Ovary (tissue), 9 donors: ENCODE results near the gene POLN. TPM values are rescaled to one million over a fixed set of nuclear protein-coding genes. Genes with fewer than 3 reads are reported as not detected.
"Not testable (repeated sequence)": the region's sequence is repeated elsewhere in the genome, so short reads cannot be mapped to it uniquely, and the experiment has no call there.

Experiments used
- DNase-seq, 5 donors: peaks; one replicate each; pipeline ENCODE4 v3.0.0-alpha.2; 2019 to 2020
- H3K27ac ChIP-seq, 2 donors: fragments of 200-600 bp; one replicate each; pipeline versions ENCODE4 v1.5.1 to v1.8.0; 2019 to 2022
- H3K27me3 ChIP-seq: fragments of 200-600 bp; one replicate; pipeline ENCODE4 v1.8.0; 2022
- H3K36me3 ChIP-seq: fragments of 200-600 bp; sonication (generic); one replicate; pipeline ENCODE4 v1.5.1; 2019
- H3K4me1 ChIP-seq: one replicate; pipeline ENCODE4 v1.8.1; 2013; ENCODE audit warnings: mild to moderate bottlenecking, moderate library complexity; ENCODE audit not compliant: insufficient read depth
- H3K4me3 ChIP-seq: fragments of 200-600 bp; sonication (generic); one replicate; pipeline ENCODE4 v1.5.1; 2017
- H3K9me3 ChIP-seq, 2 donors: fragments of 200-600 bp in 1 of 2; sonication (generic) in 1 of 2; one replicate each; pipeline versions ENCODE4 v1.5.1 to v1.8.1; 2013 to 2019; ENCODE audit warnings: mild to moderate bottlenecking in 1 of 2, moderate library complexity in 1 of 2
- EP300 ChIP-seq: sonication (generic); formaldehyde crosslinking; IDR thresholded peaks from one replicate; pipeline ENCODE4 v1.6.1; 2017; ENCODE audit warnings: antibody characterized with exemption
- POLR2A ChIP-seq: fragments of 450-650 bp; IDR thresholded peaks from one replicate; pipeline ENCODE4 v1.6.1; 2017; ENCODE audit warnings: antibody characterized with exemption, mild to moderate bottlenecking, moderate library complexity
- WGBS, 3 donors: extraction: QIAGEN DNeasy Blood & Tissue Kit in 1 of 3; methylation state at CpG; one replicate each; pipeline versions ENCODE4 v1.1.5 to v1.1.7; 2013 to 2017; 5-methylcytosine and 5-hydroxymethylcytosine counted together
- intact Hi-C, 4 donors: fragments of 100-400 bp; cut with DNase I; formaldehyde crosslinking; loops; one replicate each; pipeline versions ENCODE4 v1.11.0 to v1.15.1; 2022 to 2023
- polyA plus RNA-seq, 2 donors: library from polyadenylated mRNA; stranded (reverse); fragments of 200-250 nt in 1 of 2; fragments of 350-450 nt in 1 of 2; fragmentation: Illumina TruSeq in 1 of 2; extraction: RNeasy Lipid Tissue Mini Kit (QIAGEN cat#74804) in 1 of 2; gene quantifications; one replicate each; pipeline ENCODE4 v1.2.3, GENCODE V29; 2013 to 2014
- total RNA-seq, 7 donors: library from RNA; depleted of rRNA in 2 of 7; stranded (reverse); fragments of >200 nt in 2 of 7; fragmentation: NEBNext Ultra II Directional in 3 of 7; extraction: Animal tissue kit (Norgen Biotek cat#: 25700) in 3 of 7; gene quantifications; one replicate each; pipeline versions ENCODE4 v1.1.0 to v1.2.4, GENCODE V29; 2016 to 2023
- TF ChIP-seq, protein P1 (sequence below), 3 donors: fragments of 450-650 bp in 2 of 3; fragments of 200-600 bp in 1 of 3; IDR thresholded peaks; one replicate each; pipeline versions ENCODE4 v1.5.1 to v1.8.0; 2016 to 2022; ENCODE audit warnings: antibody characterized with exemption in 3 of 3, mild to moderate bottlenecking in 1 of 3
- donor health status: DM: no; HTN: no; CAD: no; lungs with moderate emphysema.
- donor health status: DM: no; HTN: no; CAD: no.
- donor health status: Bipolar disorder and iron deficiency.
- donor health status: DM: yes; HTN: yes; CAD: no.
- donor health status: DM: no; HTN: no; CAD: no.
- donor health status: DM: yes; HTN: yes; CAD: no.

The POLN gene
- total and polyA plus RNA-seq, 9 donors: 0.95 to 11.4 (median 3.1) TPM

DNA sequence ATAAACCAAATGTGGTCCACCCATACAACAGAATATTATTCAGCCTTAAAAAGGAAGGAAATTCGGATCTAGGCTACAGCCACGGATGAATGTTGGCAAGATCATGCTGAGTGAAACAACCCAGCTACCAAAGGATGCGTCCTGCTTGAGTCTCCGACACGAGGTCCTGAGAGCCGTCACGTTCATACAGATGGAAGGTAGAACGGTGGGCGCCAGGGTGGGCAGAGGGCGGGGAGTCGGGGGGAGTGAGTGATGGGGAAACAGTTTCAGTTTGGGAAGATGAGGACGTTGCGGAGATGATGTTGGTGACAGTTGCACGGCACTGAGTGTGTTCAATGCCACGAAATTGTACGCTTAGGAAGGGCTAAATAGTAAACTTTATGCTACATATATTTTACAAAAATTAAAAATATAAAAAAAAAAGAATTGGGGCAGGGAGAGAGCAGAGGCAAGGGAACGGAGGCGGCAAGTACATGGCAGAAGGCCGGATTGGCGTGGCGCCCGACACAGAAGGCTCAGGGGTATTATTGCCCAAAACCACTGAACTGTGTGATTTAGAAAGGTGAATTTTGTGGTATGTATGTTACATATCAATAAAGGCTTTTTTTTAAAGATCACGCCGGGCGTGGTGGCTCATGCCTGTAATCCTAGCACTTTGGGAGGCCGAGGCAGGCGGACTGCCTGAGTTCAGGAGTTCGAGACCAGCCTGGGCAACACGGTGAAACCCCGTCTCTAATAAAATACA lies 34.8 kb upstream of the POLN start:
- no peaks in the 10 kb centered on the region for H3K27me3 ChIP-seq
- H3K9me3 ChIP-seq: no peaks in the 10 kb centered on the region
- TF ChIP-seq, protein P1, sequence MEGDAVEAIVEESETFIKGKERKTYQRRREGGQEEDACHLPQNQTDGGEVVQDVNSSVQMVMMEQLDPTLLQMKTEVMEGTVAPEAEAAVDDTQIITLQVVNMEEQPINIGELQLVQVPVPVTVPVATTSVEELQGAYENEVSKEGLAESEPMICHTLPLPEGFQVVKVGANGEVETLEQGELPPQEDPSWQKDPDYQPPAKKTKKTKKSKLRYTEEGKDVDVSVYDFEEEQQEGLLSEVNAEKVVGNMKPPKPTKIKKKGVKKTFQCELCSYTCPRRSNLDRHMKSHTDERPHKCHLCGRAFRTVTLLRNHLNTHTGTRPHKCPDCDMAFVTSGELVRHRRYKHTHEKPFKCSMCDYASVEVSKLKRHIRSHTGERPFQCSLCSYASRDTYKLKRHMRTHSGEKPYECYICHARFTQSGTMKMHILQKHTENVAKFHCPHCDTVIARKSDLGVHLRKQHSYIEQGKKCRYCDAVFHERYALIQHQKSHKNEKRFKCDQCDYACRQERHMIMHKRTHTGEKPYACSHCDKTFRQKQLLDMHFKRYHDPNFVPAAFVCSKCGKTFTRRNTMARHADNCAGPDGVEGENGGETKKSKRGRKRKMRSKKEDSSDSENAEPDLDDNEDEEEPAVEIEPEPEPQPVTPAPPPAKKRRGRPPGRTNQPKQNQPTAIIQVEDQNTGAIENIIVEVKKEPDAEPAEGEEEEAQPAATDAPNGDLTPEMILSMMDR (IDR thresholded peaks at IDR 0.05): no peak
- TF ChIP-seq POLR2A (no peak), EP300 (no peak)
- intact Hi-C loops: no loop called here
- no peak for DNase-seq
- no peak overlapping the region for H3K27ac ChIP-seq
- H3K4me1 ChIP-seq: no peaks in the 10 kb centered on the region
- 94 to 96% (median 96%) methylated on average over 30 of the region's 30 CpGs for WGBS, 3 donors
- H3K4me3 ChIP-seq: no peak overlapping the region
- H3K36me3 ChIP-seq: no peaks in the 10 kb centered on the region

DNA sequence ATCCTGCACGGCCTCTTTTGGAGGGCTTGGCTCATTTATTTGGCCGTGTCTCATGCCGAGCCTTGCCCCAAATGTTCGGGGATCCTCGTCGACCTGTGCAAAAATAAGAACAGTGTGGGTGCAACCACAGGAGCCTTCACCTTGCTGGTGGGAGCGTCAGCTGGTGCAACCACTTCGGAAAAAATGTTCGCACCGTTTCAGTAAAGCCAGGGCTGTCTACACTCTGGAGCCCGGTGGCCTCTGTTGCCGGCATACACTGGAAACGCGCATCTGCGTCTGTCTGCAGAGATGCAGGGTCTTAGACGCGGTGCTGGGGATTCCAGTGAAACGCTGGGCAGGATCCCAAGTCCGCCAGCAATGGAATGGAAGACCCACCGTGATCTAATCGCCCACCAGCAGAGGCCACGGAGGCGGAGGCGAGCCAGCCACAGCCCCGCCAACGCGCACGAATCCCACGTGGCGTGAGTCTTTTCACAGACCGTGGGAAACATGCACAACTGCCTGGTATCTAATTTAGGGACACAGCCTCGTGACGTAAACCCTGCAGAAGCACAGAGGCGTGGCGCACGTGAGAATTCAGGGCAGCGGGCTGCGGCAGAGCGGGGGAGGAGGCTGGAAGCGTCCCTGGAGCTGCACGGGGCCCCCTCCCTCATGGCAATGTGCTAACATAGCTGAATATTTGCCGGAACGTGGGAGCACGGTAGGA lies 33.8 kb upstream of the POLN start:
- H3K27me3 ChIP-seq: no peaks in the 10 kb centered on the region
- H3K27ac ChIP-seq: no peak overlapping the region
- DNase-seq: peak in 1 of 5 donors; percentile 14
- H3K9me3 ChIP-seq: no peaks in the 10 kb centered on the region
- H3K36me3 ChIP-seq: no peaks in the 10 kb centered on the region
- no peak for TF ChIP-seq POLR2A
- TF ChIP-seq, protein P1 (IDR thresholded peaks at IDR 0.05): no peak
- no peak for TF ChIP-seq EP300
- H3K4me1 ChIP-seq: no peaks in the 10 kb centered on the region
- intact Hi-C loops: no loop called here
- WGBS, 3 donors: 92 to 95% (median 94%) methylated on average over 44 of the region's 44 CpGs
- no peak overlapping the region for H3K4me3 ChIP-seq

DNA sequence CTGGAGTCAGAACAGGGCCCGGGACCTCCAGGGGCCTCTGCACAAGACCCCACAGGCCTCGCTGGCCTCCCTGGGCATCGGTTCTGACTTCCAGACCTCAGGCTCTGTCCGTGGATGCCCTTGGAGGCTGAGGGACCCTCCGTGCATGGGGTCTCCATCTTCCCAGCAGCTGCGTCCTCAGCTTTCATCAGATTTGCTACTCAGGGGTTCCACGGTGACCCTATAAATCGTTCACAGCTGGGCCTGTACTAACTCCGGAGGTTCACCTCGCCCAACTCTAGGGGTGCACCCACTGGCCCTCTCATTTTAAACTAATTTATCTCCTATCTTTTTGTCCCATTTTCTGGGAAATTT lies 33.1 kb upstream of the POLN start:
- H3K27me3 ChIP-seq, H3K27ac ChIP-seq, H3K9me3 ChIP-seq, H3K36me3 ChIP-seq, H3K4me1 ChIP-seq, intact Hi-C loops, H3K4me3 ChIP-seq, DNase-seq: not testable (repeated sequence)
- WGBS, 3 donors: 93 to 94% (median 94%) methylated on average over 8 to 10 of the region's 10 CpGs

DNA sequence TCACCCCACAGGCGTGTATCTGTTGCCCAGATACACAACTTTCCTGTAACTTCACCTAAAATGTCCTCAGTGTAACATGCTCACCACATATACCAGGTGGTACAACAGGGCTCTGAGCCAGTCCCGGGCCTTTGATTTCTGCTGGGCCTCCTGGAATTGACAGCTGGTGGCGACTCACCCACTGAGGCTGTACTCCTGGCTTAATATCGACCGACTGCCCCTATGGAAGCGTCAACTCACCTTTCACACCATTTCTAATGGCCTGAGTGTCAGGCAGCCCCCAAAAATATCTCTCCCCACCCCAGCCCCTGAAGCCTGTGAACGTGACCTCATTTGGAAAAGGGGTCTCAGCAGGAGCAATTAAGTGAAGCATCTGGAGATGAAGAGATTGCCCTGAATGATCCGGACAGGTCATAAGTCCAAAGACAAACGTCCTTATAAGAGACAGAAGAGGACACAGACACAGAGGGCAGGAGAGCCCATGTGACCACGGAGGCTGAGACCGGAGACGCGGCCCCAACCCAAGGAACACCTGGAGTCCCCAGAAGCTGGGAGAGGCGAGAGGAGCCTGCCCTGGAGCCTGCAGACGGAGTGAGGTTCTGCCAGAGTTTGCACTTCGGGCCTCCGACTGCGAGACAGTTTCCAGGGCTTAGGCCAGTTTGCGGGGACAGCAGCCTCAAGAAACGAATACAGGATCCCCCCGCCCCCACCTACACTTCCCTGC lies 32.6 kb upstream of the POLN start:
- Histone ChIP-seq H3K27me3 (no peaks in the 10 kb centered on the region), H3K4me1 (no peaks in the 10 kb centered on the region), H3K36me3 (no peaks in the 10 kb centered on the region), H3K9me3 (no peaks in the 10 kb centered on the region), H3K27ac (no peak overlapping the region), H3K4me3 (no peak overlapping the region)
- no peak for DNase-seq
- 85 to 90% (median 86%) methylated on average over 21 of the region's 21 CpGs for WGBS, 3 donors
- intact Hi-C loops: no loop called here
- TF ChIP-seq EP300 (no peak), POLR2A (no peak)
- TF ChIP-seq, protein P1 (IDR thresholded peaks at IDR 0.05): no peak
